HCT116 (cell line): ENCODE measurements around the gene ZSWIM9. TPM values are rescaled to one million over a fixed set of nuclear protein-coding genes. Genes with fewer than 3 reads are reported as not detected.
A peak's percentile ranks its signal among the peaks of the same experiment; 100 is the strongest.

Experiments
- ATAC-seq: fragments of 200-7000 bp; cut with Tn5 transposase; 2 replicates; pipeline ENCODE4 v1.9.1; 2020; ENCODE audit warnings: mild to moderate bottlenecking, moderate library complexity
- BruUV-seq: library from RNA; stranded (reverse); fragments of 400-500 nt; replicated peaks from 2 replicates; lab custom pipeline; 2021; lab: Mats Ljungman, UMichigan
- CTCF ChIA-PET: fragments of 300-600 bp; sonication (Branson Sonifier 250); formaldehyde crosslinking; loops from one replicate; lab custom pipeline; 2021; ENCODE audit warnings: antibody characterized with exemption; lab: Charles Lee
- POLR2A ChIA-PET: fragments of 300-600, 350-600 bp; sonication (Branson Sonifier 250); formaldehyde crosslinking; loops from one replicate; lab custom pipeline; 2021; ENCODE audit warnings: antibody characterized with exemption; lab: Charles Lee
- RAD21 ChIA-PET, 2 experiments: fragments of 300-600 bp; sonication (Branson Sonifier 250); formaldehyde crosslinking; loops; one replicate each; lab custom pipeline; 2023; ENCODE audit warnings: low total read pairs in 2 of 2; ENCODE audit not compliant: uncharacterized antibody in 2 of 2, unreplicated experiment in 2 of 2, low non-redundant PET in 1 of 2; lab: Charles Lee
- DNase-seq: peaks from one replicate; pipeline ENCODE4 v3.0.0-alpha.2; 2010; ENCODE audit warnings: low read depth, low spot score
- H2AFZ ChIP-seq: fragments of 200-600 bp; shearing (Covaris generic), sonication (generic); 2 replicates; pipeline ENCODE4 v1.6.1; 2017; ENCODE audit warnings: low read depth, mixed run types, mixed read lengths, antibody characterized with exemption, low read length; ENCODE audit not compliant: poor library complexity, severe bottlenecking
- H3K27ac ChIP-seq: 2 replicates; pipeline ENCODE4 v1.5.1; 2012; ENCODE audit warnings: low read depth, low read length
- H3K27me3 ChIP-seq: fragments of 200-600 bp; sonication (generic); 2 replicates; pipeline ENCODE4 v1.6.1; 2016; ENCODE audit warnings: mixed run types, low read length, mixed read lengths; ENCODE audit not compliant: insufficient read depth
- H3K36me3 ChIP-seq, 2 experiments: fragments of 200-500 bp in 1 of 2; fragments of 200-600 bp in 1 of 2; sonication (Bioruptor generic) in 1 of 2; sonication (generic) in 1 of 2; 2 replicates each; pipeline versions ENCODE4 v1.5.1 to v1.6.1; 2014 to 2016; ENCODE audit warnings: low read length in 2 of 2, inconsistent platforms in 1 of 2, mixed read lengths in 1 of 2, mixed run types in 1 of 2; ENCODE audit not compliant: insufficient read depth in 2 of 2, control insufficient read depth in 1 of 2
- H3K4me1 ChIP-seq, 2 experiments: fragments of 200-600 bp in 1 of 2; sonication (generic) in 1 of 2; 2 replicates each; pipeline versions ENCODE4 v1.5.1 to v1.6.1; 2012 to 2017; ENCODE audit warnings: low read length in 2 of 2, inconsistent platforms in 1 of 2, mild to moderate bottlenecking in 1 of 2, mixed read lengths in 1 of 2, mixed run types in 1 of 2, moderate library complexity in 1 of 2; ENCODE audit not compliant: insufficient read depth in 2 of 2, control insufficient read depth in 1 of 2
- H3K4me2 ChIP-seq: fragments of 200-600 bp; sonication (generic); 2 replicates; pipeline ENCODE4 v1.6.1; 2017; ENCODE audit warnings: mixed run types, low read length, mixed read lengths
- H3K4me3 ChIP-seq, 2 experiments: fragments of 200-600 bp in 1 of 2; sonication (generic) in 1 of 2; replicated peaks in 1 of 2; 2 replicates each; pipeline ENCODE4 v1.5.1; 2011 to 2016; ENCODE audit warnings: low read length in 2 of 2, control low read depth in 1 of 2, low read depth in 1 of 2, mild to moderate bottlenecking in 1 of 2, mixed read lengths in 1 of 2, mixed run types in 1 of 2
- H3K79me2 ChIP-seq: fragments of 200-600 bp; sonication (generic); 2 replicates; pipeline ENCODE4 v1.6.1; 2017; ENCODE audit warnings: mild to moderate bottlenecking, mixed run types, low read length, moderate library complexity, mixed read lengths; ENCODE audit not compliant: insufficient read depth
- H3K9ac ChIP-seq: fragments of 200-600 bp; sonication (generic); 2 replicates; pipeline ENCODE4 v1.6.1; 2016; ENCODE audit warnings: low read length, mixed read lengths
- H3K9me2 ChIP-seq: fragments of 200-600 bp; sonication (generic), shearing (Covaris generic); 2 replicates; pipeline ENCODE4 v1.6.1; 2017; ENCODE audit warnings: mixed run types, mild to moderate bottlenecking, moderate library complexity; ENCODE audit not compliant: insufficient read depth
- H3K9me3 ChIP-seq, 2 experiments: fragments of 200-500 bp in 1 of 2; fragments of 200-600 bp in 1 of 2; sonication (Bioruptor generic) in 1 of 2; sonication (generic) in 1 of 2; 2 replicates each; pipeline ENCODE4 v1.6.1; 2014 to 2017; ENCODE audit warnings: low read length in 2 of 2, mixed read lengths in 2 of 2, inconsistent platforms in 1 of 2, low read depth in 1 of 2, mild to moderate bottlenecking in 1 of 2, mixed run types in 1 of 2, moderate library complexity in 1 of 2; ENCODE audit not compliant: control insufficient read depth in 1 of 2, insufficient read depth in 1 of 2
- H4K20me1 ChIP-seq: fragments of 200-600 bp; sonication (generic), shearing (Covaris generic); 2 replicates; pipeline ENCODE4 v1.6.1; 2017; ENCODE audit warnings: mixed run types, mild to moderate bottlenecking, moderate library complexity; ENCODE audit not compliant: insufficient read depth
- CBX3 ChIP-seq: IDR thresholded peaks from 2 replicates; pipeline ENCODE4 v1.6.1; 2012; ENCODE audit warnings: low read depth
- CEBPB ChIP-seq: IDR thresholded peaks from 2 replicates; pipeline ENCODE4 v1.6.1; 2012; ENCODE audit warnings: low read depth
- EZH2 ChIP-seq: fragments of 200-600 bp; sonication (generic); IDR thresholded peaks from 2 replicates; pipeline ENCODE4 v1.6.1; 2017; ENCODE audit warnings: antibody characterized with exemption, mixed run types
- JUND ChIP-seq: IDR thresholded peaks from 2 replicates; pipeline ENCODE4 v1.6.1; 2012
- POLR2AphosphoS5 ChIP-seq: IDR thresholded peaks from 2 replicates; pipeline ENCODE4 v1.6.1; 2011; ENCODE audit warnings: mild to moderate bottlenecking, low read depth, low read length, moderate library complexity
- SP1 ChIP-seq: IDR thresholded peaks from 2 replicates; pipeline ENCODE4 v1.6.1; 2012; ENCODE audit warnings: low read depth
- TCF7L2 ChIP-seq: IDR thresholded peaks from 2 replicates; pipeline ENCODE4 v1.7.0; 2011; ENCODE audit warnings: borderline replicate concordance, inconsistent platforms; ENCODE audit not compliant: insufficient read depth, insufficient read length; ENCODE audit errors: extremely low read depth
- ZFX ChIP-seq: fragments of 450-650 bp; IDR thresholded peaks from 2 replicates; pipeline ENCODE4 v1.6.1; 2017
- ZNF274 ChIP-seq: fragments of 200-500 bp; sonication (Bioruptor generic); IDR thresholded peaks from 2 replicates; pipeline ENCODE4 v1.6.1; 2014; ENCODE audit warnings: mild to moderate bottlenecking, low read depth, low read length, inconsistent platforms
- intact Hi-C: fragments of 100-400 bp; cut with micrococcal nuclease; formaldehyde crosslinking; loops from 2 replicates; pipeline ENCODE4 v1.10.0; 2022
- total RNA-seq: library from RNA; stranded (reverse); gene quantifications from one replicate; pipeline ENCODE4 v1.2.1, GENCODE V29; 2021; ENCODE audit not compliant: unreplicated experiment
- TF ChIP-seq, protein P1 (sequence below): IDR thresholded peaks from 2 replicates; pipeline ENCODE4 v1.6.1; 2011; ENCODE audit warnings: mild to moderate bottlenecking, low read length, moderate library complexity; ENCODE audit not compliant: insufficient replicate concordance; ENCODE audit errors: extremely low read depth
- TF ChIP-seq, protein P2 (sequence below), 3 experiments: fragments of 200-600 bp in 1 of 3; sonication (generic) in 1 of 3; IDR thresholded peaks in 2 of 3; conservative IDR thresholded peaks in 1 of 3; 2 replicates each; pipeline ENCODE4 v1.5.1; 2012 to 2017; ENCODE audit warnings: low read depth in 2 of 3, low read length in 2 of 3, antibody characterized with exemption in 1 of 3, borderline replicate concordance in 1 of 3, control low read depth in 1 of 3, mild to moderate bottlenecking in 1 of 3, mixed read lengths in 1 of 3, mixed run types in 1 of 3, moderate library complexity in 1 of 3; ENCODE audit not compliant: insufficient read depth in 1 of 3

Gene ZSWIM9
- total RNA-seq, 1 experiment from 2014 or later: 10.2 TPM

DNA sequence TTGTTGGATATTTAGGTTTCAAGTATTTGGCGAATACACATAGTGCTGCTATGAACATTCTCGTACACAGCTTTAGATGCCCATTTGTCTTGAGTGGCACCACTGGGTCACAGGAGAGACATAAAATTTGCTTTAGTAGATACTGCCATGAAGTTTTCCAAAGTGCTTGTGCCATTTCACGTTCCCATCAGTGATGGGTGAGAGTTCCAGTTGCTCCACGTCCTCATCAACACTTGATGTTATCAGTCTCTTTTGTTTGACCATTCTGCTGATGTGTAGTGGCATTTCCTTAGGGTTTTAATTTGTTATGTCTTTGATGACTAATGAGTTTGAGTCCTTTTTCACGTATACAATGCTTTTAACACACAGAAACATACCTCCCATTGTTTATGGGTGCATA lies 11.0 kb downstream of the ZSWIM9 start:
- ChIA-PET POLR2A (no interaction called here), CTCF (no interaction called here), RAD21 (no interaction called here)
- Histone ChIP-seq H3K9me3 (peaks cover 0 to 5% of the 10 kb centered on the region in 2 experiments; a peak in 1 of 4 replicates), H4K20me1 (no peaks in the 10 kb centered on the region), H3K4me3 (no peak overlapping the region), H3K27me3 (no peaks in the 10 kb centered on the region), H3K36me3 (0 out of 4 replicates have a peak, but pooled peaks cover 0 to 10% of the 10 kb centered on the region in 2 experiments), H3K9me2 (no peaks in the 10 kb centered on the region), H3K27ac (no peak overlapping the region), H2AFZ (no peak overlapping the region), H3K4me2 (no peak overlapping the region), H3K4me1 (no peaks in the 10 kb centered on the region), H3K9ac (no peak overlapping the region), H3K79me2 (no peaks in the 10 kb centered on the region)
- ATAC-seq: no peak
- TF ChIP-seq SP1: no peak
- TF ChIP-seq ZFX: no peak
- peak; percentile 52; the same call in 1 of the 2 replicates for TF ChIP-seq CBX3
- no peak for TF ChIP-seq POLR2AphosphoS5
- intact Hi-C loops: no loop called here
- no peak for DNase-seq
- no TSS peak for BruUV-seq

DNA sequence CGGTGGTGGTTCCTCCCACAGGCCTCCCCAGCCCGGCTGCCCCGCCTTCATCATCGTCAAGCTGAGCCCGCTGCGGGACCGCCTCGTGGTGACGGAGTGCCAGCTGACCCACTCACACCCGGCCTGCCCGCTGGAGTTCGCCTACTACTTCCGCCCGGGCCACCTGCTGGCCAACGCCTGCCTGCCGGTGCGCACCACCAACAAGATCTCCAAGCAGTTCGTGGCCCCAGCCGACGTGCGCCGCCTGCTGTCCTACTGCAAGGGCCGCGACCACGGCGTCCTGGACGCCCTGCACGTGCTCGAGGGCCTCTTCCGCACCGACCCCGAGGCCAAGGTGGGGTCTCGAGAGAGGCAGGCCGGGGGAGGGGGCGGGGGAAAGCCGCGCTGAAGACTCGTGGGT lies 12.0 kb downstream of the ZSWIM9 start:
- ATAC-seq (peak; percentile 51; the same call in 1 of the 2 replicates), DNase-seq (no peak)
- H3K27ac ChIP-seq: no peak overlapping the region
- intact Hi-C loops: no loop called here
- 0 out of 4 replicates have a peak, but pooled peaks cover 0 to 7% of the 10 kb centered on the region in 2 experiments for H3K36me3 ChIP-seq
- no TSS peak for BruUV-seq
- H2AFZ ChIP-seq: no peak overlapping the region
- no peaks in the 10 kb centered on the region for H3K27me3 ChIP-seq
- H3K4me1 ChIP-seq: no peaks in the 10 kb centered on the region
- POLR2A ChIA-PET: no interaction called here
- no peak overlapping the region for H3K4me3 ChIP-seq
- H3K9ac ChIP-seq: no peak overlapping the region
- H3K79me2 ChIP-seq: no peaks in the 10 kb centered on the region
- TF ChIP-seq EZH2: no peak
- TF ChIP-seq JUND: no peak
- no peak for TF ChIP-seq ZNF274
- no peak for TF ChIP-seq POLR2AphosphoS5
- TF ChIP-seq CEBPB: no peak
- no peak for TF ChIP-seq TCF7L2
- TF ChIP-seq, protein P1, sequence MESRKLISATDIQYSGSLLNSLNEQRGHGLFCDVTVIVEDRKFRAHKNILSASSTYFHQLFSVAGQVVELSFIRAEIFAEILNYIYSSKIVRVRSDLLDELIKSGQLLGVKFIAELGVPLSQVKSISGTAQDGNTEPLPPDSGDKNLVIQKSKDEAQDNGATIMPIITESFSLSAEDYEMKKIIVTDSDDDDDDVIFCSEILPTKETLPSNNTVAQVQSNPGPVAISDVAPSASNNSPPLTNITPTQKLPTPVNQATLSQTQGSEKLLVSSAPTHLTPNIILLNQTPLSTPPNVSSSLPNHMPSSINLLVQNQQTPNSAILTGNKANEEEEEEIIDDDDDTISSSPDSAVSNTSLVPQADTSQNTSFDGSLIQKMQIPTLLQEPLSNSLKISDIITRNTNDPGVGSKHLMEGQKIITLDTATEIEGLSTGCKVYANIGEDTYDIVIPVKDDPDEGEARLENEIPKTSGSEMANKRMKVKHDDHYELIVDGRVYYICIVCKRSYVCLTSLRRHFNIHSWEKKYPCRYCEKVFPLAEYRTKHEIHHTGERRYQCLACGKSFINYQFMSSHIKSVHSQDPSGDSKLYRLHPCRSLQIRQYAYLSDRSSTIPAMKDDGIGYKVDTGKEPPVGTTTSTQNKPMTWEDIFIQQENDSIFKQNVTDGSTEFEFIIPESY: no peak
- TF ChIP-seq CBX3: no peak
- TF ChIP-seq, protein P2, sequence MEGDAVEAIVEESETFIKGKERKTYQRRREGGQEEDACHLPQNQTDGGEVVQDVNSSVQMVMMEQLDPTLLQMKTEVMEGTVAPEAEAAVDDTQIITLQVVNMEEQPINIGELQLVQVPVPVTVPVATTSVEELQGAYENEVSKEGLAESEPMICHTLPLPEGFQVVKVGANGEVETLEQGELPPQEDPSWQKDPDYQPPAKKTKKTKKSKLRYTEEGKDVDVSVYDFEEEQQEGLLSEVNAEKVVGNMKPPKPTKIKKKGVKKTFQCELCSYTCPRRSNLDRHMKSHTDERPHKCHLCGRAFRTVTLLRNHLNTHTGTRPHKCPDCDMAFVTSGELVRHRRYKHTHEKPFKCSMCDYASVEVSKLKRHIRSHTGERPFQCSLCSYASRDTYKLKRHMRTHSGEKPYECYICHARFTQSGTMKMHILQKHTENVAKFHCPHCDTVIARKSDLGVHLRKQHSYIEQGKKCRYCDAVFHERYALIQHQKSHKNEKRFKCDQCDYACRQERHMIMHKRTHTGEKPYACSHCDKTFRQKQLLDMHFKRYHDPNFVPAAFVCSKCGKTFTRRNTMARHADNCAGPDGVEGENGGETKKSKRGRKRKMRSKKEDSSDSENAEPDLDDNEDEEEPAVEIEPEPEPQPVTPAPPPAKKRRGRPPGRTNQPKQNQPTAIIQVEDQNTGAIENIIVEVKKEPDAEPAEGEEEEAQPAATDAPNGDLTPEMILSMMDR (IDR thresholded peaks at IDR 0.05 in 2 of 3, conservative IDR thresholded peaks at IDR 0.05 in 1 of 3; ENCODE audit: borderline replicate concordance in 1 of 3, insufficient read depth in 1 of 3, low read depth in 2 of 3, low read length in 2 of 3): peak in 2 of 3 experiments; percentile 23 to 33; a peak in 3 of 6 replicates
- H3K9me2 ChIP-seq: no peaks in the 10 kb centered on the region
- RAD21 ChIA-PET: no interaction called here
- CTCF ChIA-PET: no interaction called here
- no peaks in the 10 kb centered on the region for H4K20me1 ChIP-seq
- peaks cover 0 to 5% of the 10 kb centered on the region in 2 experiments; a peak in 1 of 4 replicates for H3K9me3 ChIP-seq
- H3K4me2 ChIP-seq: no peak overlapping the region
